HepG2 (cell line): ENCODE measurements around the gene CAPN12. TPM values are rescaled to one million over a fixed set of nuclear protein-coding genes. Genes with fewer than 3 reads are reported as not detected.

Experiments used
- ATM ChIP-seq: fragments of 450-650 bp; IDR thresholded peaks from 2 replicates; pipeline ENCODE4 v1.7.1; 2017; ENCODE audit warnings: mild to moderate bottlenecking, borderline replicate concordance
- ETV5 ChIP-seq: IDR thresholded peaks from 2 replicates; pipeline ENCODE4 v1.6.1; 2018; ENCODE audit warnings: missing biosample characterization, missing genetic modification reagents, inconsistent platforms, borderline replicate concordance
- KLF12 ChIP-seq: sonication (generic); formaldehyde crosslinking; IDR thresholded peaks from 2 replicates; pipeline ENCODE4 v1.4.0; 2020; ENCODE audit warnings: missing genetic modification reagents, borderline replicate concordance
- PREB ChIP-seq: sonication (generic); formaldehyde crosslinking; IDR thresholded peaks from 2 replicates; pipeline ENCODE4 v1.4.0; 2020; ENCODE audit warnings: missing genetic modification reagents
- RFXANK ChIP-seq: IDR thresholded peaks from 2 replicates; pipeline ENCODE4 v1.6.1; 2016
- SNAI1 ChIP-seq: sonication (generic); formaldehyde crosslinking; IDR thresholded peaks from 2 replicates; pipeline ENCODE4 v1.5.0; 2020; ENCODE audit warnings: mild to moderate bottlenecking, missing genetic modification reagents, borderline replicate concordance
- TSC22D2 ChIP-seq: sonication (generic); formaldehyde crosslinking; IDR thresholded peaks from 2 replicates; pipeline ENCODE4 v1.5.1; 2020; ENCODE audit warnings: missing genetic modification reagents, mild to moderate bottlenecking, borderline replicate concordance
- U2AF2 ChIP-seq: fragments of 200-400 bp; formaldehyde crosslinking; IDR thresholded peaks from 2 replicates; pipeline ENCODE4 v1.6.1; 2017; ENCODE audit warnings: low read depth, mild to moderate bottlenecking, low read length
- ZBTB4 ChIP-seq: sonication (generic); formaldehyde crosslinking; IDR thresholded peaks from 2 replicates; pipeline ENCODE4 v1.4.0; 2020; ENCODE audit warnings: missing genetic modification reagents, mild to moderate bottlenecking, borderline replicate concordance
- ZBTB40 ChIP-seq, 2 experiments: fragments of 450-650 bp in 1 of 2; sonication (generic) in 1 of 2; formaldehyde crosslinking in 1 of 2; IDR thresholded peaks; 2 replicates each; pipeline versions ENCODE4 v1.6.1 to v1.8.0; 2016 to 2022; ENCODE audit warnings: antibody characterized with exemption in 1 of 2, mild to moderate bottlenecking in 1 of 2, missing genetic modification reagents in 1 of 2
- ZBTB8A ChIP-seq: sonication (generic); formaldehyde crosslinking; IDR thresholded peaks from 2 replicates; pipeline ENCODE4 v1.4.0; 2020; ENCODE audit warnings: mild to moderate bottlenecking, low read depth, missing genetic modification reagents, borderline replicate concordance
- ZGPAT ChIP-seq: IDR thresholded peaks from 2 replicates; pipeline ENCODE4 v1.6.1; 2016; ENCODE audit warnings: mild to moderate bottlenecking
- ZNF782 ChIP-seq: sonication (generic); formaldehyde crosslinking; IDR thresholded peaks from 2 replicates; pipeline ENCODE4 v1.4.0; 2020; ENCODE audit warnings: missing genetic modification reagents, mild to moderate bottlenecking, borderline replicate concordance
- polyA plus RNA-seq, 8 experiments: library from polyadenylated mRNA; depleted of rRNA in 3 of 8; stranded (reverse) in 7 of 8; unstranded in 1 of 8; fragments of >200 nt; fragmentation: Illumina TruSeq in 4 of 8; extraction: Trizol in 4 of 8; gene quantifications; 2 replicates each; pipeline versions ENCODE4 v1.2.1 to v1.2.3, GENCODE V29; 2011 to 2016; ENCODE audit warnings: low read depth in 4 of 8, missing spikeins in 1 of 8, mixed read lengths in 1 of 8; ENCODE audit not compliant: insufficient read depth in 1 of 8
- total RNA-seq, 5 experiments: library from RNA; depleted of rRNA; stranded (reverse); fragments of >200 nt; fragmentation: Illumina TruSeq; extraction: Trizol; gene quantifications; 2 replicates each; pipeline ENCODE4 v1.2.3, GENCODE V29; 2016; ENCODE audit warnings: low read depth in 1 of 5

The CAPN12 gene
- total and polyA plus RNA-seq, 2 of the 13 experiments (the other 11 are each of a cell fraction or from before 2014, with no cell fraction given), result 1.6 to 13.6 TPM

GRCh38 chr19:38721979-38722773 lies 22.1 kb downstream of the CAPN12 start (continued):
- no peak for TF ChIP-seq ZBTB40 (IDR thresholded peaks at IDR 0.05)
- no peak for TF ChIP-seq ZBTB40 (CRISPR knock-in tag; IDR thresholded peaks at IDR 0.05)
- peak; percentile 43; the same call in 1 of the 2 replicates for TF ChIP-seq ETV5
- no peak for TF ChIP-seq RFXANK (CRISPR knock-in tag)
- TF ChIP-seq PREB (CRISPR knock-in tag), result no peak
- peak; percentile 56; the same call in 1 of the 2 replicates for TF ChIP-seq ZGPAT (CRISPR knock-in tag)
- no peak for TF ChIP-seq KLF12
- peak; percentile 11; the same call in 1 of the 2 replicates for TF ChIP-seq ZBTB4 (CRISPR knock-in tag)
- no peak for TF ChIP-seq TSC22D2 (CRISPR knock-in tag)
- no peak for TF ChIP-seq SNAI1 (CRISPR knock-in tag)
- no peak for TF ChIP-seq U2AF2
- TF ChIP-seq ZNF782, result no peak
- TF ChIP-seq ZBTB8A (CRISPR knock-in tag), result no peak
- no peak for TF ChIP-seq ATM
